SJCRH30 (cell line): ENCODE data around the gene FAM83D. TPM values are rescaled to one million over a fixed set of nuclear protein-coding genes. Genes with fewer than 3 reads are reported as not detected.
"Not testable (repeated sequence)": the region's sequence is repeated elsewhere in the genome, so short reads cannot be mapped to it uniquely, and the experiment has no call there.

Source experiments
- DNase-seq, 2 experiments: peaks; one replicate each; pipeline ENCODE4 v3.0.0-alpha.2; 2015 to 2020
- H3K27ac ChIP-seq: fragments of 250-450 bp; sonication (Bioruptor Pico); 2 replicates; pipeline ENCODE4 v1.5.1; 2020; ENCODE audit warnings: mild to moderate bottlenecking, moderate library complexity
- H3K27me3 ChIP-seq: fragments of 250-450 bp; sonication (Bioruptor Pico); 2 replicates; pipeline ENCODE4 v1.5.1; 2020; ENCODE audit warnings: mild to moderate bottlenecking, moderate library complexity
- H3K36me3 ChIP-seq: fragments of 250-450 bp; sonication (Bioruptor Pico); 2 replicates; pipeline ENCODE4 v1.5.1; 2020; ENCODE audit warnings: mild to moderate bottlenecking, moderate library complexity
- H3K4me1 ChIP-seq: fragments of 250-450 bp; sonication (Bioruptor Pico); 2 replicates; pipeline ENCODE4 v1.5.1; 2020; ENCODE audit warnings: mild to moderate bottlenecking, moderate library complexity
- H3K4me3 ChIP-seq: fragments of 250-450 bp; sonication (Bioruptor Pico); 2 replicates; pipeline ENCODE4 v1.5.1; 2020; ENCODE audit warnings: mild to moderate bottlenecking, moderate library complexity
- H3K9me3 ChIP-seq: fragments of 250-450 bp; sonication (Bioruptor Pico); replicated peaks from 2 replicates; pipeline ENCODE4 v1.5.1; 2020; ENCODE audit warnings: mild to moderate bottlenecking, moderate library complexity
- total RNA-seq: library from RNA; depleted of rRNA; stranded (reverse); fragments of >200 nt; shearing (Covaris generic); gene quantifications from 2 replicates; pipeline ENCODE4 v1.2.3, GENCODE V29; 2014

Gene FAM83D
- total RNA-seq, 1 experiment from 2014 or later: 96.6 TPM

DNA sequence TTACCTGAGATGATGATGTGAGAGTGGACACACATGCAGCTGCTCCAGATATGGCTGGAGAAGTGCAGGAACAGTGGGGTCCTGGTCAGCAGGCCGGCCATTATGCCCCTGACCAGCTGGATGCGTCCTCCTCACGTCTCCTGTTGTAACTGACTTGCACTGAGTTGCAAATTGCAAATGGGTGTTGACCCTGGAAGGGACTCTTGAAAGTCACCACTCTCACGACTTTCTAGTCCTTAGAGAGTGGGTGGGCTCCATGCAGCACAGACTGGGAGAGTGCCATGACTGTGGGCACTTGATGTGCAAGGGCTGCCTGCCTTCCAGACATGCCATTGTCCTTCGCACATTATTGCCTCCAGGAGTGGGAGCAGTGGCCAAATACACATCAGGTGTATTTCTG lies 10.8 kb downstream of the FAM83D start:
- Histone ChIP-seq H3K36me3 (peaks cover 77% of the 10 kb centered on the region), H3K4me1 (peaks cover 16% of the 10 kb centered on the region), H3K27ac (no peak overlapping the region), H3K4me3 (no peak overlapping the region), H3K9me3 (no peaks in the 10 kb centered on the region), H3K27me3 (no peaks in the 10 kb centered on the region)
- DNase-seq: no peak

DNA sequence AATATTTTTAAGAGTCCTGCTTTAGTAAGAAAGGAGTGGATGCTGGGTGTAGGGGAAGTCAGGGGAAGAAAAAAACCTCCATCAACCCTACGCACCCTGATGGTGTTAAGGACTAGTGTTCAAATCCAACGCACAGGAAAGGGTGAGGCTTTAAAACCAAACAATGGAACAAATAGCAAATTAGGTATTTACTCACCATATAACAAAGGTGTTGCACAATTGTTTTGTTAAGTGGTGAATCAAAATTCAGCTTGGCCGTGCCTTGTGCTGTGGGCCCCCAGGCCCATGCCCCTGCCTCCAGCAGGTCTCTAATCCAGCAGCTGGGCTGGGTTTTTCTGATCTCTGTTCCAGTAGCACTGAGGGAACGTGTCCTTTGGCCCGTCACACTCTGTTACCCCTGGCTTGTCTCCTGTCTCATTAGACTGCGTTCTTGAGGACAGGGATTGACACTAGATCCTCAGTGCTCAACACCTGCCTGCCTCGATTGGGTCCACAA lies 11.8 kb downstream of the FAM83D start:
- Histone ChIP-seq H3K4me1 (peaks cover 13% of the 10 kb centered on the region), H3K4me3 (no peak overlapping the region), H3K9me3 (no peaks in the 10 kb centered on the region), H3K36me3 (peaks cover 84% of the 10 kb centered on the region), H3K27ac (no peak overlapping the region), H3K27me3 (no peaks in the 10 kb centered on the region)
- DNase-seq: no peak

DNA sequence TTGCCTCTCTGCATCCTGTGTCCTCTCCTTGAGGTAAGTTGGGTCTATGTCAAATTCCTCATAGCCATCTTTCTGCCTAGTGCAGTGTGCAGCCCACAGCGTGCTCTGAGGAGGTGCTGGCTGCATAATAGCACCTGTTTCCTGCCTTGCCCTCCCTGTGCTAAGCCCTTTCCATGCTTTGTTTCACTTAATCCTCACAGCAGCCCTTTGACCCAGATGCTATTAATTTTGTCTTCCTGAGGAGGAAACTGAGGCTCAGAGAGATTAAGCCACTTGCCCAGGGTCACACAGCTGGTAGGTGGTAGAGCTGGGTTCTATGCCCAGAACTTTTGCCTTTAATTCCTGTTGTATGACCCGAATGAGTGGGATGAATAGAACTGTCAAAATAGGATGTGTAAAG lies 13.5 kb downstream of the FAM83D start:
- Histone ChIP-seq H3K4me1 (peaks cover 13% of the 10 kb centered on the region), H3K27ac (no peak overlapping the region), H3K27me3 (no peaks in the 10 kb centered on the region), H3K9me3 (no peaks in the 10 kb centered on the region), H3K36me3 (peaks cover 90% of the 10 kb centered on the region), H3K4me3 (no peak overlapping the region)
- DNase-seq: no peak

DNA sequence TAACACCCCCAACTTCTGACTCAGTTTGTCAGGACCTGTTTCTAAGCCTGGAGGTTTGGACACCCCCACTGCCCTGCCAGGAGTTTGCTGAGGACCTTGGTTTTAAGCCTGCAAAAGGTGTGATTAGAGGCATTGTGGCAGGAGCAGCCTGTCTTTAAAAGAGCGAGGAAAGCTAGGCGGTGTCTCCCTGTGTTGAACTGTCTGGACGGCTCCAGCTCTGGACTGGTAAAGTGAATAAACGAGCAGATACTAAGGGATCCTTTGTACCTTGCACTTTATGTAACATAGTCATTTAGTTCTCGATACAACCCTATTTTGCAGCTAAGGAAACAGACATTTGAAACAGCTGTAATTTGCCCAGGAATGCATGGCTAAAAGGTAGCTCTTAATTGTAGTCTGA lies 14.4 kb downstream of the FAM83D start:
- no peak for DNase-seq

DNA sequence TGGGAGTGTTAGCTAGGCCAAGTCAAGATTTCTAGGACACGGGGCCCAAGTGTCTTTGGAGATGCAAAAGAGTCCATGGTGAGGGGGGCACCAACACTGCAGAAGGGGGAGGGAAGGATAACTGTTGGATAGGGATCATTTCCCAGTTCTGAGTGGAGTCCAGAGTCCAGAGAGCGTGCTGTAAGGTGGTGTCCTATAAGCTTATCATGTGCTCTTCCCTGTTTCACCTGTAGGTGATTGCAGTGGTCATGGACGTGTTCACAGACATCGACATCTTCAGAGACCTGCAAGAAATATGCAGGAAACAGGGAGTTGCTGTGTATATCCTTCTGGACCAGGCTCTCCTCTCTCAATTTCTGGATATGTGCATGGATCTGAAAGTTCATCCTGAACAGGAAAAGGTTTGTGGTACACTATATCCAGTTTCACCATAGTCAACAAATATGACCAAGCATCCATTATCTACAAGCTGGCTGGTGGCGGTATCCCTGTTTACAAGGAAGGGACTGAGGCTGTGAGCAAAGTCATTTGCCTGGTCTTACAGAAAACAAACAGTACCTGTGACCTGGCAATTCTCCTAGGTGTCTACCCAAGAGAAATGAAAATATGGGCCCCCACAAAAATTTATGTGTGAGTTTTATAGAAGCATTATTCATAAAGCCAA lies 15.6 kb downstream of the FAM83D start:
- peaks cover 13% of the 10 kb centered on the region for H3K4me1 ChIP-seq
- DNase-seq: no peak
- no peak overlapping the region for H3K27ac ChIP-seq
- H3K9me3 ChIP-seq: no peaks in the 10 kb centered on the region
- H3K36me3 ChIP-seq: peaks cover 87% of the 10 kb centered on the region
- H3K4me3 ChIP-seq: no peak overlapping the region
- no peaks in the 10 kb centered on the region for H3K27me3 ChIP-seq

More for the DNA sequence above, 14.4 kb downstream of the FAM83D start:
- Histone ChIP-seq H3K4me1 (peaks cover 13% of the 10 kb centered on the region), H3K4me3 (no peak overlapping the region), H3K27me3 (no peaks in the 10 kb centered on the region), H3K27ac (no peak overlapping the region), H3K9me3 (no peaks in the 10 kb centered on the region), H3K36me3 (peaks cover 88% of the 10 kb centered on the region)

DNA sequence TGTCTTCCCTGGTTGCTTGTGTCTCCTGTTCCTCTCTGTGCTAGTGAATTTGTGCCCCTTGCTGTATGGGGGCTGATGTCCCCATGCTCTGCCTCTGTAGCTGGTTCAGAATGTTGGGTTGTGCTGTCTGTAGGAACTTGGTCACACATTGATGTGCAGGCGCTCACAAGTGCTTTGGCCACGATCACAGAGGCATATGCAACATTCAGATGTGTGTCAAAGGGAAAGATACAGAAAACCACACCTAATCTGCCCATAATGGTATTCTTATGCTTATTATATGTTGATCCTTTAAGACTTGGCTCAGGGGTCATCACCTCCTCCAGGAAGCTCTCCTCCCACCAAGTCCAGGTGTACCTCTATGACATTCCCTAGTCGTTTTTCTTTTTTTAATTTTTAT lies 18.8 kb downstream of the FAM83D start:
- H3K36me3 ChIP-seq: peaks cover 93% of the 10 kb centered on the region
- no peak overlapping the region for H3K4me3 ChIP-seq

DNA sequence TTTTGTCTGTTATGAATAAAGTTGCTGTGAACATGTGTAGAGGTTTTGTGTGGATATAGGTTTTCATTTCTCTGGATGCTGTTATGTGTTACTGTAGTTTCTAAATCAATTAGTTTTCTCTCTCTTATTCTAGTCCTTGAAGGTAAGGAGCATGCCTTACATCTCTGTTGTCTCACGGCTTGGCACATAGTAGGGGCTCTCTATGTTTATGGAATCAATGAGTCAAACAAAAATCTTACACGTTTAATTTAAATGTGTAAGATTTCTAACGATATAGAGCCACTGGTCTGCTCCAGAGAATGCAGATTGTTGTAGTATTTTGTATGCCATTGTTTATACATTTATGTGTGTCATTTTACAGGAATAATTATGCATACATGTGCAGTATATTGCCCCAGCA lies 20.6 kb downstream of the FAM83D start:
- Histone ChIP-seq H3K27me3 (no peaks in the 10 kb centered on the region), H3K36me3 (peaks cover 94% of the 10 kb centered on the region), H3K9me3 (no peaks in the 10 kb centered on the region), H3K27ac (no peak overlapping the region), H3K4me1 (no peaks in the 10 kb centered on the region), H3K4me3 (no peak overlapping the region)
- DNase-seq: no peak

More for the DNA sequence above, 18.8 kb downstream of the FAM83D start:
- no peaks in the 10 kb centered on the region for H3K9me3 ChIP-seq
- H3K27ac ChIP-seq: no peak overlapping the region
- H3K27me3 ChIP-seq: no peaks in the 10 kb centered on the region
- H3K4me1 ChIP-seq: peaks cover 1% of the 10 kb centered on the region
- no peak for DNase-seq

DNA sequence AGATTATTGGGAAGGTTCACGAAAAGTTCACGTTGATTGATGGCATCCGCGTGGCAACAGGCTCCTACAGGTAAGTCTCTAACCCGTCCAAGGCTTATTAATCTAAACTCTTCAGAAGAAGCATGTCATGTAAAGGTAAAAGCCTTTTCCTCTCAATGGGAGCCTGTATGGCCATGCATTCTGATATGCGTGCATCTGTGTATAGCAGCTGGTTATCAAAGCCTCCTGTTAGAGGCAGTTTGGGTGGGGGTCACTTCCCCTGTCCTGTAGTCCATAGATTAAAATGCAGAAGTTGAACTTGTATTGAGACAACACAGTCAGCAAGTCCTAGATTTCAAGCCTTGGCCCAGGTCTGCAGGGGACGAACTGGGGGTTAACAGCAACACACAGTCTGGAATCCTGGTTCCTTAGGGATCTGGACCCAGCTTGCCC lies 21.7 kb downstream of the FAM83D start:
- Histone ChIP-seq H3K4me1 (no peaks in the 10 kb centered on the region), H3K27me3 (no peaks in the 10 kb centered on the region), H3K36me3 (peaks cover 94% of the 10 kb centered on the region), H3K9me3 (no peaks in the 10 kb centered on the region), H3K4me3 (no peak overlapping the region), H3K27ac (no peak overlapping the region)
- no peak for DNase-seq

DNA sequence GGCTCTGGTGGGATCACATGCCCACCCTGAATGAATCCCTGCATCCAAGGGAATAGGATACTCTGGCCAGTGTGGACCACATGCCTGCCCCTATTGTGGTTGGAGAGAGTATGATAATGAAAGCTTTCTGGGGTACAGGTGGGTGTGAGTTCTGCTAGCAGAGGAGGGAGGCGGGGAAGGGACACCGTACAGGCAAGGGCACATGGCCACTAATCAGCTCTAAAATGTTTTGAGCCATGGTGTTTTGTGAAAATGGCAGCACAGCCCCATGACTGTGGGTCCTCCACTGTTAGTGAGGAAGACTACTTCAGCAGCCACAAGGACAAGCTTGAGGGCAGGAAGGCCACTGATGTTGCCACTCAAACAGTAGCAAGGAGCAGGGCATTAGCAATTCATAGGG lies 24.0 kb downstream of the FAM83D start:
- H3K27ac ChIP-seq: no peak overlapping the region
- peaks cover 85% of the 10 kb centered on the region for H3K36me3 ChIP-seq
- no peak overlapping the region for H3K4me3 ChIP-seq
- no peak for DNase-seq
- no peaks in the 10 kb centered on the region for H3K27me3 ChIP-seq
- no peaks in the 10 kb centered on the region for H3K4me1 ChIP-seq
- H3K9me3 ChIP-seq: no peaks in the 10 kb centered on the region

DNA sequence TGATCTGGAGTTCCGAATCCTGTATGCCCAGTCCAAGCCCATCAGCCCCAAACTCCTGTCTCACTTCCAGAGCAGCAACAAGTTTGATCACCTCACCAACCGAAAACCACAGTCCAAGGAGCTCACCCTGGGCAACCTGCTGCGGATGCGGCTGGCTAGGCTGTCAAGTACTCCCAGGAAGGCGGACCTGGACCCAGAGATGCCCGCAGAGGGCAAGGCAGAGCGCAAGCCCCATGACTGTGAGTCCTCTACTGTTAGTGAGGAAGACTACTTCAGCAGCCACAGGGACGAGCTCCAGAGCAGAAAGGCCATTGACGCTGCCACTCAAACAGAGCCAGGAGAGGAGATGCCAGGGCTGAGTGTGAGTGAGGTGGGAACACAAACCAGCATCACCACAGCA lies 25.4 kb downstream of the FAM83D start:
- Histone ChIP-seq H3K36me3 (peaks cover 78% of the 10 kb centered on the region), H3K9me3 (no peaks in the 10 kb centered on the region), H3K27ac (no peak overlapping the region), H3K4me3 (no peak overlapping the region), H3K27me3 (no peaks in the 10 kb centered on the region), H3K4me1 (no peaks in the 10 kb centered on the region)
- DNase-seq: no peak

DNA sequence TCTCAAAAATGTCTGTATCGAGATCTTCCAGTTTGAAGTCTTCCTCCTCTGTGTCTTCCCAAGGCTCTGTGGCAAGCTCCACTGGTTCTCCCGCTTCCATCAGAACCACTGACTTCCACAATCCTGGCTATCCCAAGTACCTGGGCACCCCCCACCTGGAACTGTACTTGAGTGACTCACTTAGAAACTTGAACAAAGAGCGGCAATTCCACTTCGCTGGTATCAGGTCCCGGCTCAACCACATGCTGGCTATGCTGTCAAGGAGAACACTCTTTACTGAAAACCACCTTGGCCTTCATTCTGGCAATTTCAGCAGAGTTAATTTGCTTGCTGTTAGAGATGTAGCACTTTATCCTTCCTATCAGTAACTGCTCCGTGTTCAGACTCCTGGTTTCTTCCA lies 25.9 kb downstream of the FAM83D start:
- Histone ChIP-seq H3K4me3 (no peak overlapping the region), H3K27ac (no peak overlapping the region), H3K9me3 (no peaks in the 10 kb centered on the region), H3K36me3 (peaks cover 72% of the 10 kb centered on the region), H3K27me3 (no peaks in the 10 kb centered on the region), H3K4me1 (no peaks in the 10 kb centered on the region)
- DNase-seq: no peak

DNA sequence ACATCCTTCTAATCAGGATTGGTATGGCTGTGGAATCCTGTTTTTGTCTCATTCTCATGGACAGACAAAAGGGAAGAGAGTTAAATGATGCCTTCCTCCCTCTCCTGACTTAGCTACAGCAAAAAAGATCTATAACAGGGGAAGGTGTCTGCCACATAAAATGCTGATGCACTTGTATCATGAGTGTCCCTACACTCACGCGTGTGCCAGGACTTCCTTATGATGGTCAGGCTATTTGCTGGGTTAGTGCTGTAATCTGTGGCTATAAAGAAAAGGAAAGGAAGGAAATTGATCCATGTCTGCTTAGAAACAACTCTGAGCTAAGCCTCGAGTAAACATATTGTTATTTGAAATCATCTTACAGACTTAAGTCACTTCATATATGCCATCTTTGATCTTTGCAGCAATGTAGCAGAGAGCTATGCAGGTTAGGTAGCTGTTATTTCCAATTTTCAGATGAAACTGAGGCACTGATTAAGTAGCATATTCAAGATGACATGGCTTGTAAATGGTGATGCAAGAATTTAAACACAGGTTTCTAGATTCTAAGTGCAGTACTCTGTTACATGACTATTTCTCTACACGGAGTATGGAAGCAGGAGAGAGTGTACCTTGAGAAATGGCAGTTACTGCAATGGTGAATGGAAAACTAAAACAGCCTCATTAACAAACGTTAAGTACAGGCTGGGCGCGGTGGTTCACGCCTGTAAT lies 27.6 kb downstream of the FAM83D start:
- DNase-seq: no peak
- Histone ChIP-seq H3K36me3 (peaks cover 56% of the 10 kb centered on the region), H3K9me3 (no peaks in the 10 kb centered on the region), H3K27me3 (no peaks in the 10 kb centered on the region), H3K4me3 (no peak overlapping the region), H3K27ac (no peak overlapping the region), H3K4me1 (no peaks in the 10 kb centered on the region)

DNA sequence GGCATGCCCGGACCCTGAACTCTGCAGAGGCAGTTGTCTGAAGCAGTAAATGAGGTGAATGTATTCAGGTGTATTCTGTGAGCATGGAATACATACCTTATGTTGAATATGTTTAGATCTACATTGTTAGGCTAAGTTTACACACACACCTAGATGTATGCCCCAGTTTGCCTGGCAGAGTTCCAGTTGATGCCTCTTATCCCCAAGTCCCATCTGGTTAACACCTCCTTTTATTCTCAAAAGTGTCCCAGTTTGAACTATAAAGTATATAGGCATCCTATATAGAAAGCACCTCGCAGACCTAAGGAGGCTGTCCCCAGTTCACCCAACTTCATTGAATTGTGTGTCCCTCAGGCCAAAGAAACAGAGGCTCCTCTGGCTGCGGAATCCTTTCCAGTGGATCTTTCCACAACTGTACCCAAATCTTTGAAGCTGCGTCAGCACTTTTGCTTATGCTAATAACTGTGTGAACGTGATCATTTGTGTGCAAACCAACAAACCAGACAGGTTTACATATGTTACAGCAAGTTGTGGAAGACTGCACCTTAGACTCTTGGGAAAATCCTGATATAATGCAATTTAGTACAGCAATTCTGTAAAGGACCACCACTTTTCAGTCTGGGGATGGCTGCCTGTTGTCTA lies 31.1 kb downstream of the FAM83D start:
- Histone ChIP-seq H3K4me1 (peaks cover 5% of the 10 kb centered on the region; the same call in 1 of the 2 replicates), H3K36me3 (peaks cover 20% of the 10 kb centered on the region), H3K27ac (no peak overlapping the region), H3K4me3 (no peak overlapping the region), H3K9me3 (no peaks in the 10 kb centered on the region), H3K27me3 (no peaks in the 10 kb centered on the region)
- no peak for DNase-seq

DNA sequence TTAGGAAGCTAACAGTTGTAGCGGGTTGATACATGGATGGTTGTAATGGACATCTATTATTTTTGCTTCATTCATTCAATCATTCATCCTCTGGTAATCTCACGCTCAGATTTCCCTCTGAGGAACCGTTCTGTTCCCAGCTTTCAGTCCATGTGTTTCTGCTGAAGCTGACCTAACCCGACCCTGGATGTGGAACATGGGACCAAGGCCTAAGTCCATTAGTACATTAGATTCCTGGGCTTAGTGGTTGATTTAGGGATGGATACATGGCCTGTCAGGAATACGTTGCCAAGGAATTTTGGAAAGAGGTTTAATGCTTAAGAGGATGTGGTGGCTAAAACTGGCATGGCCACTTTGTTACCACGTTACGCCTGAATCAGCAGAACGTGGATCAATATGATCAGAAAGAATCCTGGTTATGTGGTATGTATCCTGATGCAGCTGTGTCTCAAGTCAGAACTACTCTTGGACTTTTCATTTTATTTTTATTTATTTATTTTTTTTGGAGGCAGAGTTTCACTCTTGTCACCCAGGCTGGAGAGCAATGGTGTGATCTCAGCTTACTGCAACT lies 31.8 kb downstream of the FAM83D start:
- Histone ChIP-seq H3K9me3 (no peaks in the 10 kb centered on the region), H3K27ac (no peak overlapping the region), H3K4me1 (peaks cover 5% of the 10 kb centered on the region; the same call in 1 of the 2 replicates), H3K27me3 (no peaks in the 10 kb centered on the region), H3K36me3 (peaks cover 14% of the 10 kb centered on the region), H3K4me3 (no peak overlapping the region)
- DNase-seq: no peak

DNA sequence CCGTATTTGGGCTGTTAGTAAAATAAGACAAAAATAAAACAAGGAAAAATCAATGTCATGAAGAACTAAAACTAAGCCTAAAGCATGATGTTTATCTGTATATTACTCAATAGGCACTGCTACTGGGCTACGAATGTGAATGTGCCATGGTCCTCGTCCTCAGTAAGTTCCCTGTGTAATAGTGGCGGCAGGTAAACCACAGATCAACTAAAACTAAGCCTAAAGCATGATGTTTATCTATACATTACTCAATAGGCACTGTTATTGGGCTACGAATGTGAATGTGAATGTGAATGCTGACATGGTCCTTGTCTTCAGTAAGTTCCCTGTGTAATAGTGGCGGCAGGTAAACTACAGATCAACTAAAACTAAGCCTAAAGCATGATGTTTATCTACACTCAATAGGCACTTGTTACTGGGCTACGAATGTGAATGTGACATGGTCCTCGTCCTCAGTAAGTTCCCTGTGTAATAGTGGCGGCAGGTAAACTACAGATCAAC lies 34.0 kb downstream of the FAM83D start:
- not testable (repeated sequence) for H3K27me3 ChIP-seq, H3K4me1 ChIP-seq, DNase-seq, H3K36me3 ChIP-seq, H3K4me3 ChIP-seq, H3K9me3 ChIP-seq, H3K27ac ChIP-seq
